Muscle of back (tissue), 11 donors: Measurements from ENCODE around the gene PRKCE. TPM values are rescaled to one million over a fixed set of nuclear protein-coding genes. Genes with fewer than 3 reads are reported as not detected.
A peak's percentile ranks its signal among the peaks of the same experiment; 100 is the strongest.
"Not testable (repeated sequence)": the region's sequence is repeated elsewhere in the genome, so short reads cannot be mapped to it uniquely, and the experiment has no call there.

Experiments
- DNase-seq, 3 donors: peaks; one replicate each; pipeline versions ENCODE4 v3.0.0 to v3.0.0-alpha.2; 2013
- polyA plus RNA-seq, 10 donors: library from polyadenylated mRNA; unstranded; fragments of 120-200 nt; gene quantifications; one replicate each; pipeline ENCODE4 v1.2.1, GENCODE V29; 2013; ENCODE audit not compliant: insufficient read length in 10 of 10

The PRKCE gene
- polyA plus RNA-seq, 10 donors: 4.6 to 7.8 (median 6.1) TPM

DNA sequence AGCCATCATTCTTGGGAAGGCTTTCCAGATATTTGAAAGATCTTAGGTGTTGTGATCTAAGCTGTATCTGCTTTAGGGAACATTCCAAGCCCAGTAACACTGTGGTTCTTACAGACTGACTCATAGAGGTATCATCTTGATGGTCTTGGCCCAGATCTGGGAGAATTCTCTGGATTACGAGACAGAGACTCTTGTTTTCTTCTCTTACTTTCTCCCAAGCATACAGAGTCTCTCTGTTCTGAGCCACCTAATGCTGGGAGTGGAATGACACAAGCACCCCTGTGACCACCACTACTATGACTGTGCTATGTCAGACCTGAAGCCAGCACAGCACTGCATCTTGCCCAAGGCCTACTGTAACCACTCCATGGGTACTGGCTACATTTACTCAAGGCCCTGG is 564.7 kb downstream of the PRKCE start:
- DNase-seq: peak in 1 of 3 donors; percentile 13

DNA sequence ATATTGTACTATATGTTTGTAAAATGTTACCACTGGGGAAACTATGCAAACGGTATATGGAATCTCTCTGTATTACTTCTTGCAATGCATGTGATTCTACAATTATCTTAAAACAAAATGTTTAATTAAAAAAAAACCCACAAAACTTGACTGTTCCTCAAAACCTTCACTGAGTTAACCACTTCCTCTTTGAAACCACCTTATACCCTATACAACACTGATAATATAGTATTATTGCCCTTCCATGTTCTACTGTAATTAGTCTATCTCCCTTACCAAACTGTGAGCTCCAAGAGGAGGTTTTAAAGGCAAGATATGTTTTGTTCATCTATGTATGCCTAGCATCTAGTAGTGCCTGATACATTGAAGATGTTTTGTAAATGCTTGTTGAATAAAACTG is 572.0 kb downstream of the PRKCE start:
- not testable (repeated sequence) for DNase-seq

DNA sequence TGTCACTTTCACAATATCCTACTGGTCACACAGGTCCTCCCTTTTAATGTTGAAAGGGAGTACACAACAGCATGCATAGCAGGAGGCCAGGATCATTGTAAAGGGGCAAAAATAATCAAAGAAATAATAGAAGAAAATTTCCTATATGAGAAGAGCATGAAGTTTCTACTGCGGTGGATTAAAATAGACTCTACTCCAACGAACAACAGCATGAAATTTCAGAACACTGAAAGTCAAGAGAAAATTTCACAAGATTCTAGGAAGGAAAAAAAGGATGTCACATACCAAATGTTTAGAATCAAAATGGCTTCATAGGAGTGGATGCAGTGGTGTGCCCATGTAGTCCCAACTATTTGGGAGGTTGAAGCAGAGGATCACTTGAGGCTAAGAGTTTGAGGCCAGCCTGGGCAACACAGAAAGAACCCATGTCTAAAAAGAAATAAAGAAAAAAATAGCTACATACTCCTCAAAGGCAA is 573.7 kb downstream of the PRKCE start:
- no peak for DNase-seq

DNA sequence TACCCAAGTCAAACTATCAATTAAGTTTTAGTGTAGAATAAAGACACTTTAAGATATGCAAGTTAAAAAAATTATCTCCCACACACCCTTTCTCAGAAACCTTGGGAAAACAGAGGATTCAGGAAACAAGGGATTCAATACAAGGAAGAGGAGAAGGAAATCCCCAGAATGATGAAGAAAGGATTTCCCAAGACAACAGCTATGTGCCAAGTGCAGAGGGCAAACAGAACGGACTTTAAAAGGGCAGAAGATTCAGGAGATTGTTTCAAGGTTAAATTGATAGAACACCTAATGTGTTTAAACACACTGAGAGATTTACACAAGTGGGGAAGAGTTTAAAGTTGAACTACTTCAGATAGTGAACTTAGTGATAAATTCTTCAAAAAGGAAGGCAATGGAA is 574.3 kb downstream of the PRKCE start:
- no peak for DNase-seq

DNA sequence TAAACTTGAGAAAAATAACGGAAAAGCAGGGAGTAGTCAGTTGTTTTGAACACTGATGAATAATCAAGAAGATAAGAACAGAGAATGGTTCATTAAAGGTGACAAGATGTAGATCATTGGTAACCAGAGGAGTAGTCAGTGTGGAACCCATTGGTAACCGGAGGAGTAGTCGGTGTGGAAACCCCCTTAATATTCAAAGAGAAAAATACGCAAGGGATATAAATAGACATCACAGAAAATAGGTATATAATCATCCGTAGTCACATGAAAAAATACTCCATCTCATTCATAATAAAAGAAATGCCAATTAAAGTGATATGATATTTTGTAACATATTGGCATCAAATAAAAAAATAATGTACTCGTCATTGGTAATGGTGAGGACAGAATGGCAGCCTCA is 575.1 kb downstream of the PRKCE start:
- no peak for DNase-seq

DNA sequence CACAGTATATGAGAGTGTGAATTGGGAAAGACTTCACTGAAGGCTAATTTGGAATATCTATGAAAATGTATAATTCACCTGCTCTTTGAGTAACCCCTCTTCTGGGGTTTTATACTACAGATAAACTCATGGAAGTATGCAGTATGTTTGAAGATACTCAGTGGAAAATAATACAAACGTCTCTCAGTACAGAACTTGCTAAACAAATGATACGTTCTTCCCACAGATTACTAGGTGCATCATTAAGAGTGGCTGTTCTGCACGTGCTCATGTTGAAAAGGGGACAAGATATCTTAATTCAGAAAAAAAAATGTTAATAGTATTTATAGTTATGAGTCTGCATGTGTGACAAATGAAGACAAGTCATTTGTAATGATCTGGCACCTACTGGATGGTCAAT is 575.5 kb downstream of the PRKCE start:
- DNase-seq: no peak

DNA sequence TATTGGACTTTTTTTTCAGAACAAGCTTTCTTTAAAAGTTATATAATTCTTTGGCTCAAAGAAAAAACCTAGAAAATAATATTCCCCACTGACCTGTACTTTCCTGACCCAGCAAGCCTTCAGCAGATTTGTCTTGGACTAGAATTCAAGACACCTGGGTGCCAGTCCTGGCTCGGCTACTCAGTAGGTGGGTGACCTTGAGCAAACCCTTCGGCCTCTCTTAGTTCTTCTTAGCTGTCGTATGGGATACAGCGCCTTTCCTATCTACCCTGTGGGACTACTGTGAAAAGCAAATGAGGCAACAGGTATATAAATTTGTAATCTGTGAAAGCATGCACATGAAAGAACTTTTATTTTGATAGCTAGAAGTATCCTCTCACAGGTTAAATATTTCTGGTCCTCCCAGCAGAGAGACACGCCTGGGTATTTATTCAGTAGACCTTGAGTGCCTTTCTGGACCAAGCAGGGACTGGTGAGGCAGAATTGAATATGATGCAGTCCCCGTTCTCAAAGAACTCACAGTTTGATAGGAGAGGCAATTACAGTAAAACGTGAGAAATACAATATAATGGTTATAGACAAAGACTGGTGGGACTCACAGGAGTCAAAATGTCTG is 576.3 kb downstream of the PRKCE start:
- DNase-seq: no peak

DNA sequence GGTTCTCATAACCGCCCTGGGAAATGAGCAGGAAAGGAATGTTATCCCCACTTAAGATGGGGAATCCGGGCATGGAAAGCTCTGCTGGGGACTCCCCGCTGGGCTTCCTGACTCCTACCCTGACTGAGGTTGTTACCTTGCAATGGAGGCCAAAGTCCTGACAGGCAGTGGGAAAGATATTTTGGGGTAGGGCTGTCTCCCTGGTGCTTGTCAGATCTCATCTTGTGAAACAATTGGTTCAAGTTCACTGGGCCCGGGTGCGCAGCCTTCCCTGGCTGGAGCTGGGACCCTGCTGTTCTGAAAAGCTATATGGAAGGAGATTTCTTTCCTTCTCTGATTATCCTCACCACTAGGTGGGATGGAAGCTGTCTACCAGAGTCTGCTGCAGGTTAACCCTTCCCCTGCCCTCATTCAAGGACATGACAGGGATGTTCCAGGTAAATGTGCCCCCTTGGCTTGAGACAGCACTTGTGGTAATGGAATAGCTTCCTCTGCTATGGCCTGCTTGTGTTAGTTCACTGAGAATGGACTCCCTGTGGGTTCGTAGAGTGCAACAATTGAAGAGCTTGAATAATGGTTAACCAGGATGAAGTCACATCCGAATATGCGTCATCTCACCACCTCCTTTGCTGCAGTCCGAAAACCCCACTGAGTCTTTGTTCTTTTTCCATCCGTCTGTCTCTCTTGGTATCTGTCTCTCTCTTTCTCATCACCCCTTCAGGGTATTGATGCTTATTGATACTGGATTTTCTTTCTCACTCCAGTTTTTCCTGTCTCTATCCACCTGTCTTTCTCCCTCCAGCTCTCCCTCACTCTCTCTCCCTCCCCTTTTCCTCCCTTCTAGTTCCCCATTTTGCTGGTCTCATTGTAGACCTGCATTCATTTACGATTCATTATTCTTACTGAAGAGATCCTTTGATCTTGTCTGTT is 577.9 kb downstream of the PRKCE start:
- DNase-seq: no peak

DNA sequence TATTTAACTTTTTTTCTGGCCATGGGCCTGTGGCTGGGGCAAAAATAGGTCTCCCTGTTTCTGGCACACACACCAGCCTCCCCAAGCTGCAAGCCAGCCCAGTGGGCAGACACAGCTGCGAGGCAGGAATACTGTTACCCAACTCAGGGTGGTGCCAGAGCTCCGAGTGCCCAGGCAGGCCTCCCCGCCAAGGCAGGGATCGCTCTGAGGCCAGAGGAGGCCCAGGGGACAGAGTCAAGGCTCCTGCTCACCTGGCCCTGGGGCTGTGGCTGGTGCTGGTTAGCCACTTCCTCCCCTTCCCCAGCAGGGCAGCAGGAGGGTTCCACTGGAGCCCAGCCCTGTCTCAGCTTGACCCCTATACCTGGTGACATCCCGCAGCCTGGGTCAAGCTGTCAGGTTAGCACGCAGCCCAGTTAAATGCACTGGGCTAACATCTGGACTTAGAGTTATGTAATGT is 578.7 kb downstream of the PRKCE start:
- DNase-seq: no peak

DNA sequence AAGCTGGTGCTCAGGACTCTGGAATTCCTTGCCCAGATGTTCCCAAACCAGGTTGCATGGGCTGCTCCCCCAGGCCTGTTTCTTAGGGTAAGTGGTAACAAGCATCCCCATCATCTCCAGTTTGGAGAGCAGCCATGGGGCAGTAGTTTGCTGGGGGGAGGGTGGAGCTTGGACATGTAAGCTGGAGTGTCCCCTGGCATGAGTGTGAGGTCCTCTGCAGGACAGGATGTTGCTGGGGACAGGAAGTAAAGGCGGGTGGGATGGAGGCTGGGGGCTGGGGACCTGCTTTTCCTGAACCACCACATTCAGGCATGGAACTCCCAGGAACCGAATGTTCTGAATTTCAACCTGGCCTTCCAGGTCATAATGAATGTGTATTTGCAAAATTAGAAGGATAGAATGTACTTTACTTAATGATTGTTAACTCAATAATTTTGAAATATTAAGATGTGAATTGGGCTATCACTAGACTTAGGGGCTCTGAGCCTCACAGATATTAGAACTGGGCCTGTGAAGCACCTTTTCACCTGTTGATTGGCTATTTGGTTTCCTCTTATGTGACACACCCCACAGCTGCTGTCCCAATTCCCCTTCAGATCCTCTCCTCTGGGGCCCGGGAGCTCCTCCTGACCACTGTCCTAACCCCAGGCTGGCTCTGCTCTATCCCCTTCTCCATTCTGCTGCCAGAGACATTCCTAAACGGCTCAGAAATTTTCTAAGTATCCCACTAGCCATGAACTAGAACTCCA is 579.4 kb downstream of the PRKCE start:
- no peak for DNase-seq

DNA sequence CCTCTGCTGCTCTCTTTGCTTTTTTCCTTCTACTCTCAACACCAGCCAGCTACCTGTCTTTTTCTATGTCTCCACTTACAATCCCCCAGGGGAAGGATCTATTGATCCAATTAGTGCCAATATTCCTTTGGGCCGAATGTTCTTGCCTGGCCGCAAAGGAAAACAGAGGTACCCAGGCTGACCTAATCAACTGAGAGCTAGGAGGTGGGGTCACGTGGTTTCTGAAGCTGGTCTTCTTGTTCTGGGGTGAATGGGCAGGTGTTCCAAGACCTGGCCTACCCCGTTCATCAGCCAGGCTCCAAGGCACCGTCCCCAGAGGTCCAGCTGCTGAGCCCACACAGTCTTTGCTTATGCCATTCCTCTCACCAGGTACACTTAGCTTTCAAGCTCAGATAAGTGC is 580.2 kb downstream of the PRKCE start:
- no peak for DNase-seq

DNA sequence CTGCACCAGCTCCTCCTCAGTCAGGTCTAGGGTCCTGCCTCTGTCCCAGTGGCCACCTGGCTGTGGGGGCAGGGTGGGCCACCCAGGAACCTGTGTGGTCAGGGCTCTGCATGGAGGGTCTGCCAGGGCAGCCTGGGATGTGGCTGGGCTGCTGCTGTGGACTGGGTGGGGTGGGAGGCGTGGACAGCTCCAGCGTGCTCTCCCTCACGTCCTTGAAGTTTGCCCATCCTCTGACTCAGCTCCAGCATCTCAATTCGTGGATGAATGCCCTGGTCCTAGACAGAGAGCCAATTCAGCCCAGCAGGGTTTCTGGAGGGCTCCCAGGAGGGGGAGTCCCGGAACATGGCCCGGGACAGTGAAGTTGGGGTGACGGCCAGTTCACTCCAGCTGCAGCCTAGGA is 581.4 kb downstream of the PRKCE start:
- no peak for DNase-seq

DNA sequence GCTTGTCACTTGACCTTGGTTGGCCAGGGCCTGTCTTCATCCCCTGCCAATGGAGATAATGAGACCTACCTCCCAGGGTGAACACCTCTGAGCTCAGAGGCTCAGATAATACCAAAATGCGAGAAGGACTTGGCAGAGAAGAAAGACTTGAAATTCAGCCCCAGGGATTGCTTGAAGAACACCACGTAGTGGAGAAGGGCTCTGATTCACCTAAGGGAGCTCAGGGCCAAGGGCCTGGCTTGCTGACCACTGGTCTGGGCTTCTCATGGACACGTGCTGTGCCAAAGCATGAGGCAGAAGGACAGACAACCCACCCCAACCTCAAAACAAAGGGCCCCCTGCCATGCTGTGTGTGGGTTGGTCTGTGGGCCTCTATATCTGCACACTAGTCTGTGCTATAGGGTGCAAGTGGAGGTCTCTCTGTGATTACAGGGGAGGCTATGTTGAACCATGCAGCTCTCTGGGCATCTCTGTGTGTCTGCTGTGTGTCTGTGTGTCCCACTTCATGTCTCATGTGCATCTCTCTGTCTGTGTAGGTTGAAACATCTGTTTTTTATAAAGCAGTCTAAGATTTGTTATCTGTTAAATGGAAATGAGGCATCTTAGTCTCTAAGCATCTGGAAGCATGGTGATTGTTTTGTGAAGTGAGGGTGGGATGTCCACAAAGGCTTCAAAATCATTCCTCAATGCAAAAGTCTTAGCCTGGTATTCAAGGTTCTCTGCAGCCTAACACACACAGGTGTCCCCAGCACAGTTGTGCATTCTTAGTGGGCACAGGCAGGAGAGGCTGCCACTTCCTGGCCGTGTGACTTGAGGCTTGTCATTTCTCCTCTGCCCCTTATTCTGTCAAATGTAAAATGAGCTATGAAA is 584.8 kb downstream of the PRKCE start:
- no peak for DNase-seq

DNA sequence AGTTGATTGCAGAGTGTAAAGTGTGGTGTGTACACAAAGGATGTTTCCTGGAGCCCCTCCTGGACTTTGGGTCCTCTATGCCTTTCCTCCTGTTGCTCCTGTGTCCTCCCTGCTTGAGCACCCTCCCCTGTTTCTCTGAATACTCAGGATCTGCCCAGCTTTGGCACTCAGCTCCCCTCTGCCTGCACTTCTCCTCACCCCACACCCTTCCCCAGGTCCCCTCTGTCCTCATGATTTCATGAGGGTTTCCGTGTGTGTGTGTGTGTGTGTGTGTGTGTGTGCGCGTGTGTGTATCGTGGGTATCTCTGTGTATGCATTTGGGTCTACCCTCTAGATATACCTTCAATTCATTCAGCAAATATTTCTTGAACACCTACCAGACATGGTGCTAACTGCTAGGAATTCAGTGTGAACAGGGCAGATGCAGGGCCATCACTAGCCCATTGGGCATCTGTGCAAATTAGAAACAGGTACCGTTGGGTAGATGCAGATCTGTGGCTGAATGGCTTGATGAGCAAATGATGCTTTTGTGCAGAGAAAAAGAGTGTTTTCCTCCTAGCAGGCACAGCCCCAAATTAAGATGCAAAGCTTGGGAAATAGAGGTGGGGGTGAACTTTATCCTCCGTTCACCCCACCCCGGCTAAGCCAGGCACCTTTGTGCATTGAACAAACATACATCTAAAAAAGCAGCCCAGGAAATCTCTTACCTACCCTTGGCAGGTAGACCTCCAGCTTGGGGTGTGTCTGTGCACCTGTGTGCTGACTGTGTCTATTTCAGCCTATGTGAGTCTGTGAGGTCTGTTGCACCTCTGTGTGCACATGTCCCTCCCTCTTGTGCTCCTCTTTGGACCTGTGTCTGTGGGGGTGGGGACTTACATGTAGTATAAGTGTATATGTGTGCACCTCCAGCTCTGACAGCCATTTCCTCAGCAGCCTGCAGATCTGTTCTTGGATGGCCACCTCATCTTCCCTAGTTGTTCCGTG is 585.7 kb downstream of the PRKCE start:
- DNase-seq: no peak

Other genes starting within 250 kb of the PRKCE start
- gene SRBD1, start 40.4 kb upstream of the PRKCE start, polyA plus RNA-seq: 10 to 100 TPM in 9 of 10 donors, 1 to 10 TPM in 1; 9.2 to 14.0 (median 11.0) TPM